HG03565 (cell line): ENCODE measurements around the gene HSPA1L.

Source experiments
- ATAC-seq: cut with Tn5 transposase; IDR thresholded peaks from one replicate; pipeline ENCODE4 v1.9.1; 2021; ENCODE audit warnings: mild to moderate bottlenecking, moderate library complexity; ENCODE audit not compliant: unreplicated experiment

HSPA1L gene

GRCh38 chr6:31767096-31767645 lies 47.9 kb downstream of the HSPA1L start:
- ATAC-seq = no peak

GRCh38 chr6:31765910-31766794 lies 48.9 kb downstream of the HSPA1L start:
- ATAC-seq = no peak

GRCh38 chr6:31765559-31765909 lies 49.5 kb downstream of the HSPA1L start:
- ATAC-seq = no peak

GRCh38 chr6:31764198-31764597 lies 50.9 kb downstream of the HSPA1L start:
- no peak for ATAC-seq

- ATAC-seq = no peak
Observed at GRCh38 chr6:31763619-31763940, 51.5 kb downstream of the HSPA1L start.

- no peak for ATAC-seq
Observed at GRCh38 chr6:31762878-31763618, 52.0 kb downstream of the HSPA1L start.

GRCh38 chr6:31762356-31762755 lies 52.7 kb downstream of the HSPA1L start, which contains the start of gene SAPCD1:
Gene SAPCD1 (plus strand): TSS chr6:31762656. CDS start chr6:31763055, 399 bp downstream.
- no peak for ATAC-seq

GRCh38 chr6:31761343-31761742 lies 53.7 kb downstream of the HSPA1L start:
- no peak for ATAC-seq

- ATAC-seq = no peak
Observed at GRCh38 chr6:31760790-31761189, 54.3 kb downstream of the HSPA1L start.
